Brain microvascular endothelial cell (primary cell): ENCODE data around the gene ASCC2.

Source experiments
- DNase-seq: peaks from one replicate; pipeline ENCODE4 v3.0.0-alpha.2; 2020
- H3K27ac ChIP-seq: fragments of 250-450 bp; sonication (Bioruptor Pico); 2 replicates; pipeline ENCODE4 v1.5.1; 2020; ENCODE audit warnings: mild to moderate bottlenecking, moderate library complexity
- H3K27me3 ChIP-seq: fragments of 250-450 bp; sonication (Bioruptor Pico); replicated peaks from 2 replicates; pipeline ENCODE4 v1.5.1; 2020; ENCODE audit warnings: mild to moderate bottlenecking
- H3K36me3 ChIP-seq: fragments of 250-450 bp; sonication (Bioruptor Pico); replicated peaks from 2 replicates; pipeline ENCODE4 v1.5.1; 2020; ENCODE audit warnings: mild to moderate bottlenecking
- H3K4me3 ChIP-seq: 2 replicates; pipeline ENCODE4 v1.5.1; 2011; ENCODE audit warnings: low read depth, mild to moderate bottlenecking, control low read depth, low read length, moderate library complexity
- in situ Hi-C: cut with HindIII; loops from 2 replicates; pipeline ENCODE4 v1.10.0; 2017; ENCODE audit warnings: low sequenced_read_pairs, low pct_ligation_motif_present
- TF ChIP-seq, protein P1 (sequence below): IDR thresholded peaks from 2 replicates; pipeline ENCODE4 v1.5.1; 2011; ENCODE audit warnings: low read depth, mild to moderate bottlenecking, moderate library complexity, low read length, control low read depth, inconsistent platforms; ENCODE audit errors: missing control alignments

ASCC2 gene

DNA sequence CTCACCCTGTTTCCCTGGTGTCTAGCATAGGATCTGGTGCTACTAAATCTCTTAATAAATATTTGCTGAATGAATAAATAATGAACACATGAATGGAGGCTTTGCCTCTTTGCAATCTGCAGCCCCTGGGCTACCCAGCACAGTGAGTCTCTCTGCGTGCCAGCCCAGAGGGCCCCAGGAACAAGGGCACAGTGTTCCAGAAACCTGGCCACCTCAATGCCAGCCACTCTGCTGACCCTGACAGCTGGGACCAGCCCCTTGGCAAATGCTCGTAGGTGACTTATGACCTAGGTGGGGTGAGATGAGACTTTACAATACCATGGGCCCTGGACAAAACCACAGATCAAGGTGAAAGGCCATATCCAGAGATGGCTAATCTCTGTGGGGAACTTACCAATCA is 39.3 kb downstream of the ASCC2 start:
- Histone ChIP-seq H3K36me3 (peaks cover 50% of the 10 kb centered on the region), H3K4me3 (no peak overlapping the region), H3K27me3 (no peaks in the 10 kb centered on the region), H3K27ac (peak overlapping the region; percentile 48)
- no peak for DNase-seq
- in situ Hi-C loops: no loop called here
- TF ChIP-seq, protein P1, sequence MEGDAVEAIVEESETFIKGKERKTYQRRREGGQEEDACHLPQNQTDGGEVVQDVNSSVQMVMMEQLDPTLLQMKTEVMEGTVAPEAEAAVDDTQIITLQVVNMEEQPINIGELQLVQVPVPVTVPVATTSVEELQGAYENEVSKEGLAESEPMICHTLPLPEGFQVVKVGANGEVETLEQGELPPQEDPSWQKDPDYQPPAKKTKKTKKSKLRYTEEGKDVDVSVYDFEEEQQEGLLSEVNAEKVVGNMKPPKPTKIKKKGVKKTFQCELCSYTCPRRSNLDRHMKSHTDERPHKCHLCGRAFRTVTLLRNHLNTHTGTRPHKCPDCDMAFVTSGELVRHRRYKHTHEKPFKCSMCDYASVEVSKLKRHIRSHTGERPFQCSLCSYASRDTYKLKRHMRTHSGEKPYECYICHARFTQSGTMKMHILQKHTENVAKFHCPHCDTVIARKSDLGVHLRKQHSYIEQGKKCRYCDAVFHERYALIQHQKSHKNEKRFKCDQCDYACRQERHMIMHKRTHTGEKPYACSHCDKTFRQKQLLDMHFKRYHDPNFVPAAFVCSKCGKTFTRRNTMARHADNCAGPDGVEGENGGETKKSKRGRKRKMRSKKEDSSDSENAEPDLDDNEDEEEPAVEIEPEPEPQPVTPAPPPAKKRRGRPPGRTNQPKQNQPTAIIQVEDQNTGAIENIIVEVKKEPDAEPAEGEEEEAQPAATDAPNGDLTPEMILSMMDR: no peak

DNA sequence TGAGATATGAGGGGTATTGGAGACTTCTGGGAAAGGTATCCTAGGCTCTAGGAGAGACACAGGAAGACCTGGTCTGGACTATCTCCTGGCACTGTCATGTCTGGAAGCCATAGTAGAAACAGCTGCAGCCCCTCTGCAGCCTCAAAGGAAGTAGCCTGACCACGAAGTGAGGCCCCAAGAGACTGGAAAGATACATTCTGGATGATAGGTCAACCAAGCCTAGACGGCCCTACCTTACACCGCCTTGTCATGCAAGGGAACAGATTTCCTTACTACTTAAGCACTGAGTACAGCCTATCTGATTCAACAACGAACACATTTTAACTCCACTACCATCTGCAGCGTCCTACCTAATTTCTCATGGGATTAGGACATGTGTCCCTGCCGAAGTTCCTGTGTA is 39.8 kb downstream of the ASCC2 start:
- H3K4me3 ChIP-seq: no peak overlapping the region
- H3K36me3 ChIP-seq: peaks cover 46% of the 10 kb centered on the region
- H3K27me3 ChIP-seq: no peaks in the 10 kb centered on the region
- DNase-seq: no peak
- in situ Hi-C loops: no loop called here
- TF ChIP-seq, protein P1: no peak
- H3K27ac ChIP-seq: no peak overlapping the region

DNA sequence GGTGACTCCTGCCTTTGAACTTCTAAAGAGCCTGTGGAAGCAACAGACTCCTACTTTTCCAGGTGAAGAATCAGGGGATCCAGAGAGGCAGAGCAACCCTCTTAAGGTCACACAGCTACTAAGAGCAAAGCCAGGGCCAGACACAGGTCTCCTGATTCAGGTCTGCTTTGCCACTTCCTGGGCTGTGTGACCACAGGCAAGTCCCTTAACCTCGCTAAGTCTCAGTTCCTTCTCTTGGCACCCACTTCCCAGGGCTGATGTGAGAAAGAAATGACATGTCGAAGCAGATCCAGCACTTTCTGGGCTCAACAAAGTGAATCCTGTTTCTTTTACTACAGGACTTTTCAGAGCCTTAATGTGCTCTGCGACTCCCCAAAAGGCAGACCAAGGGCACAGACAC is 40.7 kb downstream of the ASCC2 start:
- Histone ChIP-seq H3K27me3 (no peaks in the 10 kb centered on the region), H3K36me3 (peaks cover 50% of the 10 kb centered on the region), H3K4me3 (no peak overlapping the region), H3K27ac (no peak overlapping the region)
- TF ChIP-seq, protein P1: no peak
- in situ Hi-C loops: no loop called here
- DNase-seq: no peak

DNA sequence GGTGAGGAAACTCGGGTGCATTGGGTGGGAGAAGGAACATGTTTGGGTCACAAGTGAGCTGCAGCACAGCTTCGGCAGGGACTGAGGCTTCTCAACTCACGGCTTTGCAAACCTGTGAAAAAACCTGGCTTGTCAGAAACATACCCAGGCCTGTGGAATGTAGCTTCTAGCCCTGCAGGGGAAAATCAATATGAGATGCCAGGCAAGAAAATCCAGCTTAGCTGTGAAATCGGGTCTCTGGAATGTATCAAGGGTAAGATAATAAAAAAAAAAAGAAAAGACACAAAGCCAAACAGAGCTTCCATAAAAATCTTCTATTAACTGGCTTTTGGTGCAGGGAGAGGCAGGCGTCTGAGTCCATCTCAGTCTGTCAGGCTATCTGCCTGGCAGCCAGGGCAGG is 42.4 kb downstream of the ASCC2 start:
- in situ Hi-C loops: no loop called here
- Histone ChIP-seq H3K4me3 (no peak overlapping the region), H3K36me3 (peaks cover 50% of the 10 kb centered on the region), H3K27ac (no peak overlapping the region), H3K27me3 (no peaks in the 10 kb centered on the region)
- TF ChIP-seq, protein P1: no peak
- no peak for DNase-seq

DNA sequence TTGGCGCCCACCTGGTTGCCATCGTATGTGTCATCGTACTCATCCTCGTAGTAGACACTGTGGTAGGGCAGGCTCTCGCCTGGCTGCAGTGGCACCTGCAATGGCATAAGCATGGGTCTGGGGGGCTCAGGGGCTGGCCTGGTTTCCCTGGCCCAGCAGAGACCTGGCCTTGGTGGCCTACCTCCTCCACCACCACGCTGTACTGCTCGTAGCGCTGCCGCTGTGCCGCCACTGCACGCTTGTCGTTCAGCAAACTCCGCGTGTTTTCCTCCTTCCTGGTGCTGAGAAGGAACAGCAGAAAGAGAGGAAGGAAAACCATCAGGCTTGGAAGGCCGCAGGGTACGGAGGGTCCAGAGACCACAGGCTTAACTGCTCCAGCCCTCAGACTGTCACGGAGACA is 44.7 kb downstream of the ASCC2 start:
- in situ Hi-C loops: no loop called here
- no peak overlapping the region for H3K4me3 ChIP-seq
- DNase-seq: no peak
- H3K27ac ChIP-seq: no peak overlapping the region
- TF ChIP-seq, protein P1: no peak
- no peaks in the 10 kb centered on the region for H3K27me3 ChIP-seq
- H3K36me3 ChIP-seq: peaks cover 47% of the 10 kb centered on the region

DNA sequence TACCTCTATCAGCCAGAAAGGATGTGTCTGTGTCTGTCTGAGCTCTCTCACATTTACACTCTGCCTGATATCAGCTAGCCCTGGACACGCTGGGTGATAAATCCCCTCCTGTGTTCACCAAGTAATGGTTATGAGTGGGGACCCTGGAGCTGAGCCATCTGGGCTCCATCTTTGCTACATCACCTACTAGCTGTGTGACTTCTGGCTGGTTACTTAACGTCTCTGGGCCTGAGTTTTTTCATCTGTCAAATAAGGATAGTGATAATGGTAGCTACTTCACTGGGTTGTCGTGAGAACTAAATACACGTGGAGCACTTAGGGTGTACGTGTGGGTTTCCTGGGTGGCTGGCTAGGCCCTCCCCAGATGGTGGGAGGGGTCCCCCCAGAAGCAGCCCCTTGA is 48.0 kb downstream of the ASCC2 start:
- no peaks in the 10 kb centered on the region for H3K27me3 ChIP-seq
- in situ Hi-C loops: no loop called here
- no peak overlapping the region for H3K27ac ChIP-seq
- DNase-seq: no peak
- TF ChIP-seq, protein P1: no peak
- H3K4me3 ChIP-seq: no peak overlapping the region
- peaks cover 43% of the 10 kb centered on the region for H3K36me3 ChIP-seq
